GM18858 (cell line): ENCODE measurements around the gene RAB30.

ENCODE experiments used
- ATAC-seq: cut with Tn5 transposase; IDR thresholded peaks from one replicate; pipeline ENCODE4 v1.9.1; 2021; ENCODE audit not compliant: unreplicated experiment

The RAB30 gene

GRCh38 chr11:83041126-83041525, 30.6 kb downstream of the RAB30 start:
- no peak for ATAC-seq

GRCh38 chr11:83039566-83039965, 32.1 kb downstream of the RAB30 start:
- no peak for ATAC-seq

- ATAC-seq = no peak
These were observed 33.8 kb downstream of the RAB30 start for GRCh38 chr11:83037877-83038276.

GRCh38 chr11:83036701-83037100, 35.0 kb downstream of the RAB30 start:
- ATAC-seq = no peak

GRCh38 chr11:83035070-83035854, 36.4 kb downstream of the RAB30 start:
- no peak for ATAC-seq

GRCh38 chr11:83034673-83035014, 37.1 kb downstream of the RAB30 start:
- no peak for ATAC-seq

DNA sequence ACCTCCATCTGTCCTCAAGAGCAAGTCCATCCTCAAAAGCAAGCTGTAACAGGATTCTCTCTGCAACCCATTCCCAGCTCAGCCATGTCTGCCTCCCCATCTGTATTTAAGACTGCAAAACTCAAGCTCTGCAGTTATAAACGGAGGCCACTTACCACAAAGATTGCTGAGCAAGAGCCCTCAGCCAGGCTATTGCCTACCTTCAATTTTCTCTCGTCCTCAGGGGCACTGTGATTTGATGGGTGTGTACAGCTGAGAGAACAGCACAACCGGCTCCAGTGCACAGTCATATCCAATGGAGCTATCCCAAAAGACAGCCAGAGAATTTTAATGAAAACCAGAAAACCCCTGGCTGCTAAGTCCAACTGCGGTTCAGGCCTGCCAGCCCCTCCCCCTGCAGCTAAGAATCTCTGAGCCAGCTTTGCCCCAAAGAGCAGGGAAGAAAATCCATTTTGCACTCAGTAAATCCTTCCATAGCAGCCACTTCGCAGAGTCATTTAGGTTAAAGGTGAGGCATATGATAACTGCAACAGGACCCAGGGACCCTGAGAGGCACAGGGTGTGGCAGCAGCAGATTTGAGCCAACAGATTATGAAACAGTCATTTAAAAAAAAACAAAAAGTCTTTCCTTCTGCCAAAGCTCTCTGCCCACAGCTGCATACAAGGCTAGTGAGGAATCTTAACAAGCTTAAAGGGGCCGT, 37.6 kb downstream of the RAB30 start:
- no peak for ATAC-seq

GRCh38 chr11:83033371-83033770, 38.3 kb downstream of the RAB30 start:
- no peak for ATAC-seq

DNA sequence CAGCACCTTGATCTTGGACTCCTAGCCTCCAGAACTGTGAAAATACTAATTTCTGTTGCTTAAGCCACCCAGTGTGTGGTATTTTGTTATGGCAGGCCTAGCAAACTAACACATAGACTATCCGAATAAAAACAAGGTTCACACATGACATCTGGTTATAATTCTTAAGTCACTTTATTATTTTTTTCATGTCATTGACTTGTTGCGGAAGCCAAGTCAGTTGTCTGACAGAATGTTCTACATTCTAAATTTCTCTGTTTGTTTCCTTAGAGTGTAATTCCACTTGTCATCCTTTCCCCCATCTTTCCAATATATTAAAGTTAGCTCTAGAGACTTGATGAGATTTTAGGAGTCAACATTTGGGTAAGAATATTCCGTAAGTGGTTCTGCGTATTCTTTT, 40.6 kb downstream of the RAB30 start:
- no peak for ATAC-seq

DNA sequence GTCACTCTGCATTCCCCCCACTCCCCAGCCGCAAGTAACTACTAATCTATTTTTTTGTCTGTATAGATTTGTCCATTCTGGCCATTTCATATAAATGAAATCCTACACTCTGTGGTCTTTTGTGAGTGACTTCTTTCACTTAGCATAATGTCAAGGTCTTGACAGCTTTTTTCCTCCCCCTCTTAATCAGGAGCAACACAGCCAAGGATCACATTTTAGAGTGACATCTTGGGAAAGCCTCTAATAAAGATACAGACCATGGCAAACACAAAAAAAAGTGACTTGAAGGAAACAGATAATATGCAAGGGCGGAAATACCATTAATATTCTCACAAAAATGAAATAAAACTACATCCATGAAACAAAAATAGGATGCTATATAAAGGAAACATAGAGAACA, 43.9 kb downstream of the RAB30 start:
- ATAC-seq = no peak

GRCh38 chr11:83027289-83027688, 44.4 kb downstream of the RAB30 start:
- no peak for ATAC-seq

DNA sequence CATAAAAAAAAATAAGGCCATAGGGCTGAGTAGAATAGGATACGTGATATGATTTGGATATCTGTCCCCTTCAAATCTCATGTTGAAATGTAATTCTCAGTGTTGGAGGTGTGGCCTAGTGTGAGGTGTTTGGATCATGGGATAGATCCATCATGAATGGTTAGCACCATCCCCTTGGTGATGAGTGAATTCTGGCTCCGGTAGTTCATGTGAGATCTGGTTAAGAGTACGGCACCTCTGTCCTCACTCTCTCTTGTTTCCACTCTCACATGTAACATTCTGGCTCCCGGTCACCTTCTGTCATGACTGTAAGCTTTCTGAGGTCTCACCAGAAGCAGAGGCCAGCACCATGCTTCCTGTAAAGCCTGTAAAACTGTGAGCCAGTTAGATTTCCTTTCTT, 45.5 kb downstream of the RAB30 start:
- ATAC-seq = no peak

GRCh38 chr11:83025267-83025704, 46.4 kb downstream of the RAB30 start:
- ATAC-seq = no peak

DNA sequence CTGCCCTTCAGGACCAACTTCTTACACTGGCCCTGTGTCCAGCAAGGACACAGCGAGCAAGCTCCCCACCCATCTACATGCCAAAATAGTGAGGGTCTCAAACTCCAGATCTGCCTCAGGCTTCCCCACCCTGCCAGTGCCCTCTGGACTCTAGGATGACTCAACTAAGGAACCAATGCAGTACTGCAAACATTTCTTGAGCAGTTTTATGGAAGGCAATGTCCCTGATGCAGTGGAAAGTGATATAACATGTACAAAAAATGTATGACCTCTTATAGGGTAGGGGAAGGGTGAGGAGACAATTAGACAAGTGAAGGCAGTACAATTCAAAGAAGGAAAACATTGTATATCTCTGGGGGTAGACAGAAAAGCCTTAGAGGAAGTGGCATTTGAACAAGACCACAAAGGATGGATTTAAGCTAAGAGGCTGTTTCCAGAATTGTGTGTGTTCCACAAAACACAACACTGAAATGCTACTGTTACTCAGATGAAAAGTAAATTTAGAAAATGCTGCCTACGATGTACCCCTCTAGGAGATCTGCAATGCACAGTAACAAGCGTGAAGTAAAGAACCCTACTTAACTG, 47.3 kb downstream of the RAB30 start:
- no peak for ATAC-seq

DNA sequence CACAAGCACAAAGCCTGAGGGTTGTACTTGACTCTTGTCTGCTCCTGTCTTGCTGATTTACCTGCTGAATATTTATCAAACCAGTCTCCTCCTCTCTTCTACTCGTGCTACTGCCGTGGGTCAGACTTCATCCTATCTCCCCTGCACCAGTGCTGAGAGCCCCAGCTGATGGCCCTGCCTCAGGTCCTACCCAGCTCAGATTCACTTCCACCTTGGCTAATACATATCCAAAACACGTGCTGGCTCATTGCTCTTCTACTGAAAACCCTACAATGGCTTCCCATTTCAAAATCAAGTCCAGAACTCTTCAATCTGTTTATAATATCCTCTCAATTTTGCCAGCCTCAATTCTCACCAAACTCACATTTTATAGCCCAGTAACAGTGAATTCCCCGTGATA, 48.3 kb downstream of the RAB30 start:
- no peak for ATAC-seq

- ATAC-seq = no peak
These were observed 49.9 kb downstream of the RAB30 start for GRCh38 chr11:83021780-83022125.

- ATAC-seq = no peak
These were observed 50.5 kb downstream of the RAB30 start for GRCh38 chr11:83020942-83021779.

- no peak for ATAC-seq
These were observed 51.7 kb downstream of the RAB30 start for GRCh38 chr11:83019888-83020579.

- ATAC-seq = no peak
These were observed 56.7 kb downstream of the RAB30 start for GRCh38 chr11:83014951-83015350.

DNA sequence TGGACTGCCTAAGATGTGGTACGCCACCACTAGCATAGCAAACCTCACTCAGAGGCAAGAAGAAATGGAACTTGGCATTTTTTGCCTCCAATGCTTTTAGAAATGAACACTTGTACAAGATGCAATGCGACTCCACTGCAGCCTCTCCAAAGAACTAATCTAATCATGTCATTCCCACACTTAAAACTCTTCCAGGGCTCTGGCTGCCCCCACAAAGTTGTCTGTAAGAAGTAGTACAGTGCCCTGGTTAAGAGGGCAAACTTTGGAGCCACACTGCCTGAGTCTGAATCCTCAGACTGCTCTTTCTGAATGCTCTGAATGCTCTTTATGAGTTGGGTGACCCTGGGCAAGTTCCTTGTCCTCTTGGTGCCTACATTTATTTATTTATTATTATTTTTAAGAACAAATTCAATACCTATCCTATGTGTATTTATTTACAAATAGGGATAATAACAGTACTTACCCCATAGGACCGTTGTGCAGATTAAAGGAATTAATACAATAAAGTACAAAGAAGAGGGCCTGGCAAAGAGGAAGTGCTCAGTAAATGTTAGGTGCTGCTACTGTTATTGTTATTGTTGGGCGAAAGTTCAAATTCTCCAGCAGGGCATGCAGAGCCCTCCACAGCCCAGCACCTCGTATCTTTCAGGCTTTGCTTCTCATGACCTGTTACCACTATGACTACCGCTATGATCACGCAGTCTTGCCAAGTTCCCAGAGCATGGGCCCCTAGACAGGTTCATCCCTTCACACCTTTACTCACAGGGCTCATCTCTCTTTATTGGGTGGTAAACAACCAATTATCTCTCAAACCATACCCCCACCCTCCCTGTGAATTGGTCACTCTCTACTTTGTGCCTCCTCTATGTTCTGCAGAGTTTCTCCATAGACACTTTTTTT, 59.3 kb downstream of the RAB30 start:
- ATAC-seq = no peak
